ENCODE results near the gene ZIC2.

Gene ZIC2

GRCh38 chr13:99967869-99968520, 13.6 kb upstream of the ZIC2 start:
- no peaks in the 10 kb centered on the region for H3K36me3 ChIP-seq (replicated peaks; ENCODE audit: low read depth, low read length)
- H3K79me2 ChIP-seq (ENCODE audit: low read length) = no peaks in the 10 kb centered on the region
- no peak overlapping the region for H3K27ac ChIP-seq (ENCODE audit: low read length)
- no peaks in the 10 kb centered on the region for H3K27me3 ChIP-seq (ENCODE audit: low read depth, low read length)
- no peaks in the 10 kb centered on the region for H3K9me3 ChIP-seq (ENCODE audit: insufficient read depth, low read length)
- no peak overlapping the region for H3K9ac ChIP-seq (ENCODE audit: low read length)
- no peak overlapping the region for H3K4me3 ChIP-seq (ENCODE audit: low read length)
- no peak for TF ChIP-seq CTCF (IDR thresholded peaks at IDR 0.05; ENCODE audit: low read depth, low read length)
- no peak for TF ChIP-seq EZH2phosphoT487 (IDR thresholded peaks at IDR 0.05; ENCODE audit: low read depth)
- no peak overlapping the region for H3K4me2 ChIP-seq (ENCODE audit: low read length)
- no peak overlapping the region for H2AFZ ChIP-seq (ENCODE audit: low read depth, low read length)
- no peaks in the 10 kb centered on the region for H4K20me1 ChIP-seq (ENCODE audit: insufficient read depth, low read length)
- H3K4me1 ChIP-seq (ENCODE audit: low read length) = peaks cover 6% of the 10 kb centered on the region; the same call in 1 of the 2 replicates

GRCh38 chr13:99968521-99969452, 12.8 kb upstream of the ZIC2 start:
- Histone ChIP-seq H2AFZ (ENCODE audit: low read depth, low read length) (no peak overlapping the region), H3K36me3 (replicated peaks; ENCODE audit: low read depth, low read length) (no peaks in the 10 kb centered on the region), H3K4me1 (ENCODE audit: low read length) (peaks cover 6% of the 10 kb centered on the region; the same call in 1 of the 2 replicates), H3K9me3 (ENCODE audit: insufficient read depth, low read length) (no peaks in the 10 kb centered on the region), H3K79me2 (ENCODE audit: low read length) (no peaks in the 10 kb centered on the region), H3K4me2 (ENCODE audit: low read length) (no peak overlapping the region), H3K27ac (ENCODE audit: low read length) (no peak overlapping the region), H4K20me1 (ENCODE audit: insufficient read depth, low read length) (no peaks in the 10 kb centered on the region), H3K27me3 (ENCODE audit: low read depth, low read length) (no peaks in the 10 kb centered on the region), H3K9ac (ENCODE audit: low read length) (no peak overlapping the region), H3K4me3 (ENCODE audit: low read length) (no peak overlapping the region)
- no peak for TF ChIP-seq CTCF (IDR thresholded peaks at IDR 0.05; ENCODE audit: low read depth, low read length)
- TF ChIP-seq EZH2phosphoT487 (IDR thresholded peaks at IDR 0.05; ENCODE audit: low read depth) = no peak

GRCh38 chr13:99969453-99969918, 12.1 kb upstream of the ZIC2 start:
- H3K4me1 ChIP-seq (ENCODE audit: low read length) = peaks cover 6% of the 10 kb centered on the region; the same call in 1 of the 2 replicates
- H3K9ac ChIP-seq (ENCODE audit: low read length) = no peak overlapping the region
- TF ChIP-seq EZH2phosphoT487 (IDR thresholded peaks at IDR 0.05; ENCODE audit: low read depth) = no peak
- TF ChIP-seq CTCF (IDR thresholded peaks at IDR 0.05; ENCODE audit: low read depth, low read length) = no peak
- H3K4me2 ChIP-seq (ENCODE audit: low read length) = peak overlapping the region; percentile 86
- H3K4me3 ChIP-seq (ENCODE audit: low read length) = peak overlapping the region; percentile 88
- no peak overlapping the region for H2AFZ ChIP-seq (ENCODE audit: low read depth, low read length)
- no peaks in the 10 kb centered on the region for H3K27me3 ChIP-seq (ENCODE audit: low read depth, low read length)
- no peak overlapping the region for H3K27ac ChIP-seq (ENCODE audit: low read length)
- no peaks in the 10 kb centered on the region for H3K9me3 ChIP-seq (ENCODE audit: insufficient read depth, low read length)
- H3K36me3 ChIP-seq (replicated peaks; ENCODE audit: low read depth, low read length) = no peaks in the 10 kb centered on the region
- no peaks in the 10 kb centered on the region for H4K20me1 ChIP-seq (ENCODE audit: insufficient read depth, low read length)
- no peaks in the 10 kb centered on the region for H3K79me2 ChIP-seq (ENCODE audit: low read length)

Measured in OCI-LY3 (cell line).